Metanephros (tissue), 1 donor: Measurements from ENCODE around the gene RPL10L. TPM values are rescaled to one million over a fixed set of nuclear protein-coding genes. Genes with fewer than 3 reads are reported as not detected.

Experiments
- total RNA-seq: library from RNA; depleted of rRNA; stranded (reverse); fragments of >200 nt; gene quantifications from one replicate; pipeline ENCODE4 v1.2.3, GENCODE V29; 2014

Gene RPL10L
- total RNA-seq = not detected

DNA sequence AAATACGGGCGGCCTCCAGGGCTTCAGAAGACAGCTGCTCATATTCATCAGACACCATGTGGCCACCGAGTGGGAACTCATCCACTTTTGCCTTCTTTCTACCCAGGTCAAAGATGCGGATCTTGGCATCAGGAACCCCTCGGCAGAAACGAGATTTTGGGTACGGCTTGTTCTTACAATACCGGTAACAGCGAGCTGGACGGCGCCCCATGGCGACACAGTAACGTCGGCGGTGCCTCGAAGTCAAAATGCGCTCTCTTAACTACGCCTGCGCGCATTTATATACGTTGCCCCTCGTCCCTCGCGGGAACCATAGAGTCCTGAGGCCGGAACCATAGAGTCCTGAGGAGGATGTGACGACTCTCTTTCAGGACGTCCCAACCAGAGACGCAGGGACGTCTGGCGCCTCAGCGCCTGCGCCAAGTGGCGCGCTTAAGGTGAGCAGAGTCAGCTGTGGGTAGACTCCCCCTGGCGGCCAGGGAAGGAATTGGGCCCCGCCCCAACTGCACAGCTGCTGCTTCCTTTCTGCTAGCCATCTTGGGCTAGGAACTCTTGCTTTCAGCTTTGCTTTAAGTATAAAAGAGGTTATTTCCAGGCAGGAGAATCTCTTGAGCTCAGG is at the start of gene RPL10L:
Gene RPL10L, minus strand, starts transcription at position 256 of the 619 bp plus-strand sequence. Its CDS starts 45 bp downstream, at position 211.

